Endothelial cell of umbilical vein (primary cell): Measurements from ENCODE around the gene HES7. TPM values are rescaled to one million over a fixed set of nuclear protein-coding genes. Genes with fewer than 3 reads are reported as not detected.

ENCODE experiments used
- BruUV-seq: library from RNA; stranded (reverse); fragments of 400-500 nt; replicated peaks from 2 replicates; lab custom pipeline; 2021; lab: Mats Ljungman, UMichigan
- CTCF ChIA-PET: fragments of 300-600, 350-600 bp; sonication (Branson Sonifier 250); formaldehyde crosslinking; loops from one replicate; lab custom pipeline; 2021; ENCODE audit warnings: antibody characterized with exemption, inconsistent platforms; lab: Charles Lee
- POLR2A ChIA-PET: fragments of 300-600, 350-600 bp; sonication (Branson Sonifier 250); formaldehyde crosslinking; loops from one replicate; lab custom pipeline; 2021; ENCODE audit warnings: antibody characterized with exemption, inconsistent platforms; lab: Charles Lee
- DNase-seq: peaks from one replicate; pipeline ENCODE4 v3.0.0-alpha.2; 2011; ENCODE audit warnings: low read depth, low spot score
- FAIRE-seq: peaks from 2 replicates; lab custom pipeline; 2011; peaks lifted over from hg19 to GRCh38; lab: Jason Lieb, UNC
- H2AFZ ChIP-seq: 2 replicates; pipeline ENCODE4 v1.6.0; 2012; ENCODE audit warnings: low read depth, low read length, control low read depth, inconsistent platforms
- H3K27ac ChIP-seq: 2 replicates; pipeline ENCODE4 v1.5.1; 2011; ENCODE audit warnings: low read depth, mild to moderate bottlenecking, control low read depth, low read length, moderate library complexity; ENCODE audit not compliant: insufficient read depth
- H3K27me3 ChIP-seq, 2 experiments: 2 replicates each; pipeline versions ENCODE4 v1.6.0 to v1.6.1; 2011; ENCODE audit warnings: low read length in 2 of 2, mixed read lengths in 1 of 2; ENCODE audit not compliant: control insufficient read depth in 2 of 2, insufficient read depth in 2 of 2
- H3K36me3 ChIP-seq, 2 experiments: 2 replicates in 1 of 2; 3 replicates in 1 of 2; pipeline ENCODE4 v1.5.1; 2011; ENCODE audit warnings: low read length in 2 of 2, mild to moderate bottlenecking in 1 of 2, moderate library complexity in 1 of 2; ENCODE audit not compliant: control insufficient read depth in 2 of 2, insufficient read depth in 2 of 2; ENCODE audit errors: extremely low read depth in 1 of 2
- H3K4me1 ChIP-seq: 3 replicates; pipeline ENCODE4 v1.5.1; 2011; ENCODE audit warnings: mild to moderate bottlenecking, low read length; ENCODE audit not compliant: control insufficient read depth, insufficient read depth; ENCODE audit errors: extremely low read depth
- H3K4me2 ChIP-seq: 2 replicates; pipeline ENCODE4 v1.6.1; 2011; ENCODE audit warnings: low read length, control low read depth, mixed read lengths; ENCODE audit not compliant: insufficient read depth
- H3K4me3 ChIP-seq, 3 experiments: fragments of 200-600 bp in 1 of 3; sonication (generic), shearing (Covaris generic) in 1 of 3; replicated peaks in 1 of 3; 2 replicates each; pipeline ENCODE4 v1.5.1; 2011 to 2016; ENCODE audit warnings: control low read depth in 3 of 3, low read length in 3 of 3, mild to moderate bottlenecking in 2 of 3, inconsistent platforms in 1 of 3, low read depth in 1 of 3, moderate library complexity in 1 of 3; ENCODE audit not compliant: insufficient read depth in 1 of 3
- H3K79me2 ChIP-seq: 2 replicates; pipeline ENCODE4 v1.6.0; 2012; ENCODE audit warnings: low read length, inconsistent platforms; ENCODE audit not compliant: control insufficient read depth, insufficient read depth
- H3K9ac ChIP-seq: replicated peaks from 2 replicates; pipeline ENCODE3; 2011; ENCODE audit warnings: low read length, control low read depth; ENCODE audit not compliant: insufficient read depth; ENCODE audit errors: extremely low read depth
- H3K9me1 ChIP-seq: replicated peaks from 3 replicates; pipeline ENCODE4 v1.6.0; 2011; ENCODE audit warnings: mild to moderate bottlenecking, low read length; ENCODE audit not compliant: control insufficient read depth, insufficient read depth; ENCODE audit errors: extremely low read depth
- H3K9me3 ChIP-seq: replicated peaks from 2 replicates; pipeline ENCODE4 v1.5.1; 2012; ENCODE audit warnings: low read length, inconsistent platforms; ENCODE audit not compliant: control insufficient read depth, insufficient read depth
- H4K20me1 ChIP-seq: replicated peaks from 2 replicates; pipeline ENCODE3; 2011; ENCODE audit warnings: mild to moderate bottlenecking, low read length; ENCODE audit not compliant: control insufficient read depth, insufficient read depth; ENCODE audit errors: extremely low read depth
- EZH2 ChIP-seq: IDR thresholded peaks from 2 replicates; pipeline ENCODE4 v1.6.1; 2012; ENCODE audit warnings: borderline replicate concordance, low read depth, mild to moderate bottlenecking, moderate library complexity, low read length, inconsistent platforms; ENCODE audit not compliant: severe bottlenecking
- FOS ChIP-seq: IDR thresholded peaks from 2 replicates; pipeline ENCODE4 v1.6.1; 2011; ENCODE audit warnings: mild to moderate bottlenecking, low read length, moderate library complexity, borderline replicate concordance; ENCODE audit not compliant: insufficient read depth
- GATA2 ChIP-seq: IDR thresholded peaks from 2 replicates; pipeline ENCODE4 v1.7.0; 2011; ENCODE audit warnings: low read depth, mild to moderate bottlenecking, moderate library complexity, mixed read lengths, low read length; ENCODE audit not compliant: insufficient read length, insufficient read depth
- MYC ChIP-seq: IDR thresholded peaks from one replicate; pipeline ENCODE4 v1.6.1; 2011; ENCODE audit warnings: mild to moderate bottlenecking, low read depth, low read length
- POLR2A ChIP-seq: IDR thresholded peaks from 2 replicates; pipeline ENCODE4 v1.6.1; 2012; ENCODE audit warnings: low read depth, mild to moderate bottlenecking, control low read depth, low read length
- dilution Hi-C: fragments of 300-500 bp; cut with MboI; formaldehyde crosslinking; loops from one replicate; pipeline ENCODE4 v1.15.0; 2019; ENCODE audit warnings: low sequenced_read_pairs; ENCODE audit not compliant: extremely low pct_ligation_motif_present
- intact Hi-C: fragments of 100-400 bp; cut with micrococcal nuclease; formaldehyde crosslinking; loops from one replicate; pipeline ENCODE4 v1.10.0; 2022
- polyA plus RNA-seq, 4 experiments: library from polyadenylated mRNA; depleted of rRNA in 3 of 4; stranded (reverse) in 3 of 4; unstranded in 1 of 4; fragments of >200 nt; gene quantifications; 2 replicates each; pipeline versions ENCODE4 v1.2.1 to v1.2.3, GENCODE V29; 2011 to 2012; ENCODE audit warnings: missing spikeins in 1 of 4
- total RNA-seq: library from RNA; stranded (reverse); gene quantifications from 2 replicates; pipeline ENCODE4 v1.2.3, GENCODE V29; 2021
- TF ChIP-seq, protein P1 (sequence below): IDR thresholded peaks from 2 replicates; pipeline ENCODE4 v1.6.1; 2011; ENCODE audit not compliant: insufficient read depth, insufficient read length
- TF ChIP-seq, protein P2 (sequence below), 2 donors: IDR thresholded peaks; 1 replicate in 1 of 2; 2 replicates in 1 of 2; pipeline ENCODE4 v1.5.1; 2011; ENCODE audit warnings: low read length in 2 of 2, mild to moderate bottlenecking in 2 of 2, moderate library complexity in 2 of 2, control low read depth in 1 of 2, inconsistent platforms in 1 of 2, low read depth in 1 of 2; ENCODE audit not compliant: insufficient read depth in 1 of 2; ENCODE audit errors: extremely low read depth in 1 of 2

Gene HES7
- total and polyA plus RNA-seq, 2 donors (not counting 3 experiments of a cell fraction or from before 2014, with no cell fraction given): 0.19 to 0.51 TPM

DNA sequence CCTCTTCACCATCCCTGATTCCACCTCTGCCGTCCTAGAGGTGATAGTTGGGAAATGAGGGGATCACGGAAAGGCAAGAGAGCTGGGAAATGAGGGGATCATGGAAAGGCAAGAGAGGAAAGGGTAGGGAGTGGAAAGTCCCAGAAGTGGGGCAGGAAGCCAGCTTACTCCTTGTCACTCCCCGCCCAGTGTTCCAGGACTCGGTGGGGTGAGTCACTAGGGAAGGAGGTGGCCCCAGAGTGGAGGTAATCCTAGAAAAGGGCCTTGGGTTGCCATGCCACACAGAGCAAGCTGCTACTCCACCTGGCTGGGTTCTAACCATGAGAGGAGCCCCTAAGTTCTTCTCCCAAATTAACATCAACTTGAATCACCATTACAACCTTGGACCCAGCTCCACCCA is 20.4 kb downstream of the HES7 start:
- no peaks in the 10 kb centered on the region for H3K4me1 ChIP-seq
- H2AFZ ChIP-seq: no peak overlapping the region
- H3K9me1 ChIP-seq: no peaks in the 10 kb centered on the region
- no peaks in the 10 kb centered on the region for H3K79me2 ChIP-seq
- intact Hi-C loops: no loop called here
- dilution Hi-C loops: no loop called here
- POLR2A ChIA-PET: no interaction called here
- peaks cover 0 to 6% of the 10 kb centered on the region in 2 experiments for H3K27me3 ChIP-seq
- no peak for TF ChIP-seq GATA2
- no peaks in the 10 kb centered on the region for H4K20me1 ChIP-seq
- H3K9me3 ChIP-seq: no peaks in the 10 kb centered on the region
- H3K36me3 ChIP-seq: no peaks in the 10 kb centered on the region
- DNase-seq (no peak), FAIRE-seq (no peak)
- BruUV-seq: no TSS peak
- H3K4me3 ChIP-seq: no peak overlapping the region
- no peak overlapping the region for H3K4me2 ChIP-seq
- H3K9ac ChIP-seq: no peak overlapping the region
- CTCF ChIA-PET: interaction anchor here (1.1 to 13.7 kb wide), 6 partner anchors 11 to 44 kb away, joined by 4 to 191 read pairs (median 15); partner anchors contain the start of genes ALOX12B and ALOXE3
- H3K27ac ChIP-seq: no peak overlapping the region

DNA sequence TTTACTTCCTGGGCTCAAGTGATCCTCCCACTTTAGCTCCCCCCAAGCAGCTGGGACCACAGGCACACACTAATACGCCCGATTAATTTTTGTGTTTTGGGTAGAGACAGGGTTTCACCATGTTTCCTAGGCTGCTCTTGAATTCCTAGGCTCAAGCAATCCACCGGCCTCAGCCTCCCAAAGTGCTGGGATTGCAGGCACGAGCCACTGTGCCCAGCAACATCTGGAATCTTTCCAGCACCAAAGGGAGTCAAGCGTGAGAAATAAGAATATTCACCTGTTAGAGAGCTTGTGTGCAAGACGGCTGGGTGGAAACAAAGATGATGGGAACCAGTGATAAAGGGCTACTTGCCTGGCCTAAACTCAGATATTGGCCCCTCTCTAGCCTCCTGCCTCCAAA is 22.2 kb downstream of the HES7 start:
- Histone ChIP-seq H2AFZ (no peak overlapping the region), H3K9ac (no peak overlapping the region), H4K20me1 (no peaks in the 10 kb centered on the region), H3K27me3 (peaks cover 0 to 5% of the 10 kb centered on the region in 2 experiments), H3K27ac (no peak overlapping the region), H3K4me2 (no peak overlapping the region), H3K4me1 (no peaks in the 10 kb centered on the region), H3K4me3 (no peak overlapping the region), H3K36me3 (no peaks in the 10 kb centered on the region), H3K9me1 (no peaks in the 10 kb centered on the region), H3K9me3 (no peaks in the 10 kb centered on the region), H3K79me2 (no peaks in the 10 kb centered on the region)
- DNase-seq (no peak), FAIRE-seq (no peak)
- dilution Hi-C loops (no loop called here), intact Hi-C loops (no loop called here)
- TF ChIP-seq, protein P1, sequence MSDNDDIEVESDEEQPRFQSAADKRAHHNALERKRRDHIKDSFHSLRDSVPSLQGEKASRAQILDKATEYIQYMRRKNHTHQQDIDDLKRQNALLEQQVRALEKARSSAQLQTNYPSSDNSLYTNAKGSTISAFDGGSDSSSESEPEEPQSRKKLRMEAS: no peak
- TF ChIP-seq MYC (no peak), GATA2 (no peak), EZH2 (no peak), FOS (no peak), POLR2A (no peak)
- TF ChIP-seq, protein P2, sequence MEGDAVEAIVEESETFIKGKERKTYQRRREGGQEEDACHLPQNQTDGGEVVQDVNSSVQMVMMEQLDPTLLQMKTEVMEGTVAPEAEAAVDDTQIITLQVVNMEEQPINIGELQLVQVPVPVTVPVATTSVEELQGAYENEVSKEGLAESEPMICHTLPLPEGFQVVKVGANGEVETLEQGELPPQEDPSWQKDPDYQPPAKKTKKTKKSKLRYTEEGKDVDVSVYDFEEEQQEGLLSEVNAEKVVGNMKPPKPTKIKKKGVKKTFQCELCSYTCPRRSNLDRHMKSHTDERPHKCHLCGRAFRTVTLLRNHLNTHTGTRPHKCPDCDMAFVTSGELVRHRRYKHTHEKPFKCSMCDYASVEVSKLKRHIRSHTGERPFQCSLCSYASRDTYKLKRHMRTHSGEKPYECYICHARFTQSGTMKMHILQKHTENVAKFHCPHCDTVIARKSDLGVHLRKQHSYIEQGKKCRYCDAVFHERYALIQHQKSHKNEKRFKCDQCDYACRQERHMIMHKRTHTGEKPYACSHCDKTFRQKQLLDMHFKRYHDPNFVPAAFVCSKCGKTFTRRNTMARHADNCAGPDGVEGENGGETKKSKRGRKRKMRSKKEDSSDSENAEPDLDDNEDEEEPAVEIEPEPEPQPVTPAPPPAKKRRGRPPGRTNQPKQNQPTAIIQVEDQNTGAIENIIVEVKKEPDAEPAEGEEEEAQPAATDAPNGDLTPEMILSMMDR (IDR thresholded peaks at IDR 0.05; ENCODE audit: extremely low read depth in 1 of 2, insufficient read depth in 1 of 2, low read depth in 1 of 2, low read length in 2 of 2): no peak
- ChIA-PET CTCF (interaction anchor here (0.6 to 13.7 kb wide), 7 partner anchors 9 to 42 kb away, joined by 3 to 191 read pairs (median 8); no protein-coding TSS in a partner anchor), POLR2A (no interaction called here)
- no TSS peak for BruUV-seq
